Caco-2 (cell line): ENCODE results near the gene ATP6V0C. TPM values are rescaled to one million over a fixed set of nuclear protein-coding genes. Genes with fewer than 3 reads are reported as not detected.

ENCODE experiments used
- BruUV-seq: library from RNA; stranded (reverse); fragments of 400-500 nt; replicated peaks from 2 replicates; lab custom pipeline; 2021; lab: Mats Ljungman, UMichigan
- CTCF ChIA-PET: fragments of 300-600 bp; sonication (Branson Sonifier 250); formaldehyde crosslinking; loops from one replicate; lab custom pipeline; 2022; ENCODE audit warnings: antibody characterized with exemption; lab: Charles Lee
- POLR2A ChIA-PET: fragments of 300-600 bp; sonication (Branson Sonifier 250); formaldehyde crosslinking; loops from one replicate; lab custom pipeline; 2022; ENCODE audit warnings: antibody characterized with exemption; lab: Charles Lee
- DNase-seq, 2 experiments: peaks; one replicate each; pipeline versions ENCODE4 v3.0.0 to v3.0.0-alpha.2; 2020 to 2022
- H3K27me3 ChIP-seq: replicated peaks from 2 replicates; pipeline ENCODE4 v1.6.0; 2011; ENCODE audit warnings: low read length; ENCODE audit not compliant: control insufficient read depth, insufficient read depth
- H3K36me3 ChIP-seq: 2 replicates; pipeline ENCODE4 v1.5.1; 2011; ENCODE audit warnings: low read length; ENCODE audit not compliant: control insufficient read depth, insufficient read depth
- H3K4me1 ChIP-seq: fragments of 250-450 bp; sonication (Bioruptor Pico); 2 replicates; pipeline ENCODE4 v1.5.1; 2020; ENCODE audit warnings: mild to moderate bottlenecking
- H3K4me3 ChIP-seq: 2 replicates; pipeline ENCODE4 v1.5.1; 2011; ENCODE audit warnings: low read depth, mild to moderate bottlenecking, control low read depth, low read length
- H3K9me3 ChIP-seq: fragments of 250-450 bp; sonication (Bioruptor Pico); 2 replicates; pipeline ENCODE4 v1.5.1; 2020; ENCODE audit warnings: mild to moderate bottlenecking, moderate library complexity
- H3K27ac Mint-ChIP-seq: one replicate; pipeline ENCODE4 v1.8.0; 2022; ENCODE audit warnings: mixed read lengths; ENCODE audit not compliant: unreplicated experiment
- H3K27me3 Mint-ChIP-seq: one replicate; pipeline ENCODE4 v1.8.0; 2022; ENCODE audit warnings: mixed read lengths; ENCODE audit not compliant: insufficient read depth, unreplicated experiment
- H3K36me3 Mint-ChIP-seq: one replicate; pipeline ENCODE4 v1.8.0; 2022; ENCODE audit warnings: mild to moderate bottlenecking, mixed read lengths; ENCODE audit not compliant: insufficient read depth, unreplicated experiment
- H3K4me1 Mint-ChIP-seq: one replicate; pipeline ENCODE4 v1.8.0; 2022; ENCODE audit warnings: low read depth, mixed read lengths; ENCODE audit not compliant: unreplicated experiment
- H3K4me3 Mint-ChIP-seq: one replicate; pipeline ENCODE4 v1.8.0; 2022; ENCODE audit warnings: mild to moderate bottlenecking, moderate library complexity, mixed read lengths; ENCODE audit not compliant: unreplicated experiment
- H3K9me3 Mint-ChIP-seq: one replicate; pipeline ENCODE4 v1.8.0; 2022; ENCODE audit warnings: mixed read lengths; ENCODE audit not compliant: unreplicated experiment
- CTCF ChIP-seq, 2 experiments: fragments of 200-600 bp in 1 of 2; IDR thresholded peaks; 1 replicate in 1 of 2; 2 replicates in 1 of 2; pipeline versions ENCODE4 v1.5.1 to v1.8.0; 2011 to 2022; ENCODE audit warnings: antibody characterized with exemption in 1 of 2, control low read depth in 1 of 2, inconsistent platforms in 1 of 2, low read depth in 1 of 2, low read length in 1 of 2, mild to moderate bottlenecking in 1 of 2, moderate library complexity in 1 of 2; ENCODE audit not compliant: insufficient read depth in 1 of 2, severe bottlenecking in 1 of 2, unreplicated experiment in 1 of 2
- intact Hi-C: fragments of 100-400 bp; cut with micrococcal nuclease; formaldehyde crosslinking; loops from one replicate; pipeline ENCODE4 v1.10.0; 2022; ENCODE audit not compliant: unreplicated experiment
- total RNA-seq: library from RNA; stranded (reverse); gene quantifications from 2 replicates; pipeline ENCODE4 v1.2.3, GENCODE V29; 2022

ATP6V0C gene
- total RNA-seq, 1 experiment from 2014 or later: 200 TPM

GRCh38 chr16:2497695-2498484 is 15.9 kb upstream of the ATP6V0C start:
- BruUV-seq: no TSS peak
- Mint-ChIP-seq H3K27ac (no peak overlapping the region), H3K27me3 (no peaks in the 10 kb centered on the region), H3K36me3 (peaks cover 10% of the 10 kb centered on the region), H3K4me1 (peaks cover 6% of the 10 kb centered on the region), H3K4me3 (no peak overlapping the region), H3K9me3 (no peaks in the 10 kb centered on the region)
- ChIA-PET POLR2A (no interaction called here), CTCF (no interaction called here)
- no peaks in the 10 kb centered on the region for H3K27me3 ChIP-seq
- H3K9me3 ChIP-seq: no peaks in the 10 kb centered on the region
- TF ChIP-seq CTCF (IDR thresholded peaks at IDR 0.05; ENCODE audit: insufficient read depth in 1 of 2, low read depth in 1 of 2, low read length in 1 of 2, severe bottlenecking in 1 of 2, unreplicated experiment in 1 of 2): no peak
- no peak for DNase-seq
- intact Hi-C loops: no loop called here
- H3K4me3 ChIP-seq: no peak overlapping the region
- H3K36me3 ChIP-seq: no peaks in the 10 kb centered on the region
- H3K4me1 ChIP-seq: 0 out of 2 replicates have a peak, but pooled peaks cover 4% of the 10 kb centered on the region

- Histone ChIP-seq H3K9me3 (no peaks in the 10 kb centered on the region), H3K4me1 (0 out of 2 replicates have a peak, but pooled peaks cover 8% of the 10 kb centered on the region), H3K4me3 (no peak overlapping the region), H3K27me3 (no peaks in the 10 kb centered on the region), H3K36me3 (no peaks in the 10 kb centered on the region)
- TF ChIP-seq CTCF (IDR thresholded peaks at IDR 0.05; ENCODE audit: insufficient read depth in 1 of 2, low read depth in 1 of 2, low read length in 1 of 2, severe bottlenecking in 1 of 2, unreplicated experiment in 1 of 2): no peak
- POLR2A ChIA-PET: no interaction called here
- Mint-ChIP-seq H3K4me3 (no peak overlapping the region), H3K9me3 (no peaks in the 10 kb centered on the region), H3K36me3 (peaks cover 10% of the 10 kb centered on the region), H3K27me3 (no peaks in the 10 kb centered on the region), H3K27ac (no peak overlapping the region), H3K4me1 (peaks cover 6% of the 10 kb centered on the region)
- BruUV-seq: no TSS peak
- DNase-seq: no peak
- intact Hi-C loops: no loop called here
- CTCF ChIA-PET: no interaction called here
Measured at GRCh38 chr16:2498531-2499253, 15.1 kb upstream of the ATP6V0C start.

- Histone ChIP-seq H3K4me1 (0 out of 2 replicates have a peak, but pooled peaks cover 8% of the 10 kb centered on the region), H3K27me3 (no peaks in the 10 kb centered on the region), H3K36me3 (no peaks in the 10 kb centered on the region), H3K9me3 (no peaks in the 10 kb centered on the region), H3K4me3 (no peak overlapping the region)
- H3K36me3 Mint-ChIP-seq: peaks cover 10% of the 10 kb centered on the region
- H3K9me3 Mint-ChIP-seq: no peaks in the 10 kb centered on the region
- CTCF ChIA-PET: no interaction called here
- intact Hi-C loops: no loop called here
- H3K27me3 Mint-ChIP-seq: no peaks in the 10 kb centered on the region
- no peak overlapping the region for H3K27ac Mint-ChIP-seq
- no peak for TF ChIP-seq CTCF (IDR thresholded peaks at IDR 0.05; ENCODE audit: insufficient read depth in 1 of 2, low read depth in 1 of 2, low read length in 1 of 2, severe bottlenecking in 1 of 2, unreplicated experiment in 1 of 2)
- DNase-seq: no peak
- no peak overlapping the region for H3K4me3 Mint-ChIP-seq
- no TSS peak for BruUV-seq
- POLR2A ChIA-PET: no interaction called here
- H3K4me1 Mint-ChIP-seq: peaks cover 6% of the 10 kb centered on the region
Measured at GRCh38 chr16:2499454-2499853, 14.3 kb upstream of the ATP6V0C start.
